CD4-positive, alpha-beta T cell treated with Interleukin-12 subunit alpha and Interleukin-12 subunit beta, for 1 hour (primary cell): ENCODE results near the gene APC2.

Source experiments
- DNase-seq: peaks from one replicate; pipeline ENCODE4 v3.0.0-alpha.2; 2020

APC2 gene

GRCh38 chr19:1450735-1451731, 1.1 kb downstream of the APC2 start:
- no peak for DNase-seq

- DNase-seq = no peak
Observed at GRCh38 chr19:1451916-1452801, 2.2 kb downstream of the APC2 start.

- no peak for DNase-seq
Observed at GRCh38 chr19:1452802-1453524, 3.0 kb downstream of the APC2 start.

- DNase-seq = no peak
Observed at GRCh38 chr19:1453525-1454364, 3.8 kb downstream of the APC2 start.

GRCh38 chr19:1455002-1455335, 5.0 kb downstream of the APC2 start:
- DNase-seq = no peak

GRCh38 chr19:1455336-1456120, 5.6 kb downstream of the APC2 start:
- DNase-seq = peak; percentile 67

GRCh38 chr19:1456121-1456900, 6.4 kb downstream of the APC2 start:
- DNase-seq = no peak

- no peak for DNase-seq
Observed at GRCh38 chr19:1457031-1457739, 7.3 kb downstream of the APC2 start.

GRCh38 chr19:1457892-1458291, 8.0 kb downstream of the APC2 start:
- DNase-seq = no peak

- DNase-seq = no peak
Observed at GRCh38 chr19:1459479-1459878, 9.6 kb downstream of the APC2 start.

GRCh38 chr19:1460033-1460995, 10.4 kb downstream of the APC2 start:
- no peak for DNase-seq

- DNase-seq = no peak
Observed at GRCh38 chr19:1461862-1462261, 11.9 kb downstream of the APC2 start.

- DNase-seq = peak; percentile 44
Observed at GRCh38 chr19:1465191-1466016, 15.5 kb downstream of the APC2 start.

GRCh38 chr19:1466018-1466460, 16.1 kb downstream of the APC2 start:
- DNase-seq = no peak

- no peak for DNase-seq
Observed at GRCh38 chr19:1466461-1467214, 16.7 kb downstream of the APC2 start.

- no peak for DNase-seq
Observed at GRCh38 chr19:1467215-1467489, 17.2 kb downstream of the APC2 start.
